GM10847 (cell line): ENCODE measurements around the gene PLD1.

Experiments used
- POLR2A ChIP-seq: IDR thresholded peaks from 2 replicates; pipeline ENCODE4 v1.6.1; 2011; ENCODE audit not compliant: insufficient read length; ENCODE audit errors: extremely low read depth

Gene PLD1

DNA sequence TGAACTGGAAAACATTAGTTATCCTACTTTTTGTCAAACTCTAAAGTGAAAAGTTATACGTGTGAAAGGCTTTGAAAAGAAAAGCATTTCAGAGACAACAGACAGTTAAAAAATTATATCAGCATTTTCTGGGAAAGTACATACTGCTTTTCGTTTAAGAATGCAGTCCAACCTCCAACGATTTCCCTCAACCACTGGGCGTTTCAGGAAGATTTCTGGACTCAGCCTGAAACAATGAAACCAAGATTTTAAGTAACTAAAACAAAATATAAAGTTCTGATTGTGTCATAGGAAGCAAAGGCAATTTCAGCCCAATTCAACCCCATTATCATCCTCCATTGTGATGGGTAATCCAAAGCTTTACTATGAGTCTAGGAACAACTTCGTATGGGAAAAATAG is 110.7 kb downstream of the PLD1 start:
- no peak for TF ChIP-seq POLR2A

DNA sequence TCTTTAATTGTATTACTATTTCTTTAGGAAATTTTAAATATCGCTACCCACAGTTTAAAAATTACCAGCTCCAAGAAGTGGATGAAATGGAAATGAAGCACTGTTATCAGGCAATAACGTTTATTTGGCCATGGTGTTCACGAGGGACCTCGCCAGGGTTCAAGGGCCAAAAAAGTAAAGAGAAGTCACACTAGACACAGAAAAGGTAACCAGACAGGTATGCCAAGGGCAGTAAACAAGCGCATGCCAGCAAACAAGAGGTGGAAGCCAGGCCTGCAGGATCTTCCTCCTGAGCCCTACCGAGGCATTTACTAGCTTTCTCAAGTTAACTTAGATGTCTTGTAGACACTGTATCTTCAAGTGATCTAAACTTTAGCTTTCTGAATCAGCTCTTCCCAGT is 113.5 kb downstream of the PLD1 start:
- no peak for TF ChIP-seq POLR2A

DNA sequence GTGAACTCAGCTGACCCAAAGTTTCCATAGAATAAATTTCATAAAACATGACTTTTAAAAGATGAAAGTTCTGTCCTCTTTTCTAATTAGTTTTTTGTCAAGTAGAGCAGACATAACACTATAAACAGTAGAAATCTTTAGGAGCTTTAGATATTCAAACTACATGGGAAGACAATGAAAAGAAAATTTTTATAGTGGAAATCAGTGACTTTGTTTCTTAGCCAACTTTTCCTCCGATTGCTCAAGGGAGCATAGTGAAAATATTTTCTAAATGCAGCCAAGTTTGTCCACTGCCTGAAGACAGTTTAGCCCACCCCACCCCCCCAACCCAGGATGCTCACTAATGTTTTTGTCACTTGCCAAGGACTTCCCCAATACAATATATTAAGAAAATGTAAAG is 114.9 kb downstream of the PLD1 start:
- TF ChIP-seq POLR2A: no peak

DNA sequence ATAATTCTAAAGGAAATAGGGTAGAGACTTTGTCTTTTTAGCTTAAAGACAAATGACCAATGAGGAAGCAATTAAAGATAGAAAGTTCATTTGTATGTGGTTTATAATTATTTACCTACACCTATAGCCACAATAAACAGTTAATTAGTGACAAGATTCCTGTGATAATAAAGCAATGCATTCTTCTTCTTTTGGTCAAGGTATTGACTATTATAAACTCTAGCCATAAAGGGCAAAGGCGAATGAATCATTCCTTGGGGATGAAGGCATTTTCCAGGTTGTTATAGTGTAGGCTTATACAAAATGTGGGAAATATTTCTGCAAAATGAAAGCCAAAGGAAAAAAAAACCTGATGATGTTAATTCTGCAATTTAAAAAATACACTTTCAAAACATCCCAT is 115.4 kb downstream of the PLD1 start:
- no peak for TF ChIP-seq POLR2A

DNA sequence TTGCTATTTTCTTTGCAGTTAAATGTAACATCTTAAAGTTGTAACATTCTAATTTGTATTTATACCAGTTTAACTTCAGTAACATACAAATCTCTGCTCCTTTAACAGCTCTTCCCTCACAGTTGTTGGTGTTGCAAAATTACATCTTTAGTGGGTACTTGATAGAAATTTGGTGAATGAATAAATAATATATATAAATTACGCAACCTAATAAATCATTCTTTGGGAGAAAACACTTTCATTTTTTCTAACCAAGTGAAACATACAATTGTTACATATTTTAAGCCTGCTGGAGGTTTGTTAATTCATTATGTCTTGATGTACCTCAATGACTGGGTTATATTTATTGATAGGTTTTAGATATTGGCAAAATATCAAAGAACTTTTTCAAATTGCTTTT is 118.8 kb downstream of the PLD1 start:
- no peak for TF ChIP-seq POLR2A

DNA sequence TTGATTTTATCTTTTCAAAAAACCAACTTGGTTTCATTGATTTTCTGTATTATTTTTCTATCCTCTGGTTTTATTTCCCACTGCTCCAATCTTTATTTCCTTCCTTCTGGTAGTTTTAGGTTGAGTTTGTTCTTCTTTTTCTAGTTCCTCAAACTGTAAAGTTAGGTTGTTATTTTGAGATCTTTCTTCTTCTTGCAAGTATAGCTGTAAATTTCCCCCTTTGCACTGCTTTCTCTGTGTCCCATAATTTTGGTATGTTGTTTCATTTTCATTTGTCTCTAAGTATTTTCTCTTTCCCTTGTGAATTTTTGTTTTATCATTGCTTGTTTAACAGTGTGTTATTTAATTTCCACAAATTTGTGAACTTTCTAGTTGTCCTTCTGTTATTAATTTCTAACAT is 120.0 kb downstream of the PLD1 start:
- no peak for TF ChIP-seq POLR2A

DNA sequence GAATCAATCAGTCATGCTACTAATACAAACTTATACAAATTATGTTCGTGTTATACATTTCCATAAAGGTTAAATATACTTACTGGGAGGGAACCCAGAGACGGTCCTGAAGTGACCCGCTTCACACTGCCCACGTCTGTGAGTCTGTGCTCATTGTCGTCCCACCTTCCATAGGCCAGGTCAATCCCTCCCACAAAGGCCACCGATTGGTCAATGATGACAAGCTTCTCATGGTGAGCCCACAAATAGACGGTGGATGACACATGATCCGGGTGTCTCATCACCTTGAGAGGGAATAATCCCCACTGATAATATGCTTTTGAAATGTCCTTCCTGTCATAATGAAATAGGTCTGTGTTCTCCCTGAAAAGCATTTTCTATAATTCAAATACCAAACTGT is 121.7 kb downstream of the PLD1 start:
- TF ChIP-seq POLR2A: no peak

DNA sequence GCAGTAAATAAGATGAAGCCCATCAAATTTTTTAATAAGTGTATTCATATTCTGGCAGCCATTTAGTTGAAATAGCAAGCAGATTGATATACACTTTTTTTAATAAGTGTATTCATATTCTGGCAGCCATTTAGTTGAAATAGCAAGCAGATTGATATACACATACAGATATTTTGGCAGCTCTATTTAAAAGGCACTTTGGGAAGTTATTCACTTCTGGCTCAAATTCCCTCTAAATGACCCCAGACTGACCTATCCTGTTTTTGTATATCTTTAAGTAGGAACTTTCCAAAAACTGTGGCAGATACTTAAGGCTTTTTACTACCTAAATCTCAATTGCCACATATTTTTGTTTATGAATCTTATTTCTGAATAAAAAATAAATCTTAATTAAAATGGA is 122.3 kb downstream of the PLD1 start:
- no peak for TF ChIP-seq POLR2A

DNA sequence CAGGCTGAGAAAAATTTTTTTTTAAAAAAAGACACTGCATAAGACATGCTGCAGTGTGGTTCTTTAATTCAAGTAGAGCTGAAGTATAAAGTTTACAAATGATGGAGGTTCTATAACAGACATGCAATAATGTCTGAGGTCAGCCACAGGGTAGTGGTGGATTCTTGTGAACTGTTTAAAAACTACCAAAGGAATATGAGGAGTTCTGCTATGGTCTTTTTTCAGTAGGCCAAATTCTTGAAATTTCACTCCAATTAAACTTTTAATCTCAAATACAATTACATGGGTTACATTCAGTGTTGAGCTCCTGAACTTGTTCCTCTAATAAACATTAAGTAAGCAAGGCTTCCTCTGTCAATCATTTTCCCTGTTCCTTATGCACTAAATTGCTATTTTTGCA is 122.7 kb downstream of the PLD1 start:
- TF ChIP-seq POLR2A: no peak

DNA sequence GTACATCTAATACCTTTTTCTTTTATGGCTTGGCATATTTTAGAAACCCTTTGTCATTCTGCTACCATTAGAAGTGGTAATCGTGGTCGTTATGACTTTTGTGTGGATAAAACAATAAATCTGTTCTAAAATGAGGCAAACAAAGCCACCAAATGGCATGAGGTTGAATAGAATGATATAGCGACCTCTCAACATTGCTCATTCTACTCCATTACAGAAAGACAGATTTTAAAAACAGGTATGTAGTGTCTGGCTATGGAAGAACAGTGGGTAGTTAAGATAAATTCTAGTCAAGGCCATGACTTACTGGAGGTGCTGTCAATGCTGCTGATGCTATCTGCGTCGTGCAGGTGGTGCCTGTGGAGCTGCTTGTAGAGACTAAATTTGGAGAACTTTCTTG is 123.2 kb downstream of the PLD1 start:
- no peak for TF ChIP-seq POLR2A

DNA sequence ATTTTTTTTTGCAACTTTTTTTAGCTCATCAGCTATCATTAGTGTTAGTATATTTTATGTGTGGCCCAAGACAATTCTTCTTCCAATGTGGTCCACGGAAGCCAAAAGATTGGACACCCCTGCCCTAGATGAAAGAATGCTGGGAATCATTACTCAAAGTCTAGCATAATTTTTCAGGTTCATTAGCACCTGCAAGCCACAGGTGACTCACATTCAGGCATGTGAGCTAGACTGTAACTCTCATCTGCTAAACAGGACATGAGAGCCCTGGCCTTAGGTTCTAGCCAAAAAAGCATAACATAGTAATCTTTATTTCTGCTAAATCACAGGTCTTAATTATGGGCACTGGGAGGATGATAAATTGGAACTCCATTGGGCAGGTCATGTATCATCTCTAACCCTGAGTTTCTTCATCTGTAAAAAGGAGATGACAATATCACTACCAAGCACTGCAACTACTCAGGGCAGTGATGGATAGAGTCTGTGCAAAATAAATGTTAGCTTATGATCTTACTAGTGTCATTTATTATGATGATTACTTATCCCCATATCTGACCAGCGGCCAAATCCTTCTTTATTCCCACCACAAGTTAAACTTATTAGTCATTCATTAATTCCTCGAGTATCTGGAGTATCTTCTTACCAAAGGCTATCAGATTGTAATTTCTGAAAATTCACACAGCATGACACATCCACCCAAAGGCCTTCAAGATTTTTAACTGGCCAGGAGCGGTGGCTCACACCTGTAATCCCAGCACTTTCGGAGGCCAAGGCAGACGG is 125.0 kb downstream of the PLD1 start:
- TF ChIP-seq POLR2A: no peak

DNA sequence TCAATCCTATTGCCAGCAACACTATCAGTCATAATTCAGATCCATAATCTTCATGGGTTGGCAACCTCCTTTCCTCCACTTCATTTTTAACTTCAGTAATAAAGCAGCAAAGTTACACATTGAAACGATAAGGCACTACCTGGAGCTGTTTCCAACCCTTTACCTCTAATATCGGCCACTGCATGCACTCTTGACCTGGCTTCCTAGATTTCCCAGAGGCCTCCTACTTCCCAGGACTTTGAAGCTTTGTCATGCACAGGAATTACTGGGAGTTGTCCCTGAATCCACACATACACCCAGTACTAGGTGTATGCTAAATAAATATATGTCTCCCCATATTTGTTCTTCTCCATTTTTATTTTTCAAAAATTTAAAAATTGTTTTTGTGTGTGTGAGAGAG is 126.1 kb downstream of the PLD1 start:
- TF ChIP-seq POLR2A: no peak

DNA sequence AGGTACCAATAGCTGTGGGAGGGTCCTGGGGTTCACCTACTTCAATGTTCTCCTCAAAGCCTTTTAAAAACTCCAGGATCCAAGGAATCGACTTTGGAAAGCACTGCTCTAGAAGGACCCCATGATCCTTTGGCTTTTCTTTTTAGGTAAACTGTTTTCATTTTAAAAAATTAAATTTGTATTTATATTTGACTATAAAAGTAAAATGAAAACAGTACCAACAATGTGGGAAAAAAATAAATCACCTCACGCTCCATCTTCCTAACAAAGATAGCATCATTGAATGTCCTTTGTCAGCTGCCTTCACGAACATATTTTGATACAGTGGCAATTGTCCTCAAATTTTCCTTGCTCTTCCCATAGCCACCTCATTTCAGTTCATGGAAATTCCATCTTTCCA is 127.5 kb downstream of the PLD1 start:
- no peak for TF ChIP-seq POLR2A

DNA sequence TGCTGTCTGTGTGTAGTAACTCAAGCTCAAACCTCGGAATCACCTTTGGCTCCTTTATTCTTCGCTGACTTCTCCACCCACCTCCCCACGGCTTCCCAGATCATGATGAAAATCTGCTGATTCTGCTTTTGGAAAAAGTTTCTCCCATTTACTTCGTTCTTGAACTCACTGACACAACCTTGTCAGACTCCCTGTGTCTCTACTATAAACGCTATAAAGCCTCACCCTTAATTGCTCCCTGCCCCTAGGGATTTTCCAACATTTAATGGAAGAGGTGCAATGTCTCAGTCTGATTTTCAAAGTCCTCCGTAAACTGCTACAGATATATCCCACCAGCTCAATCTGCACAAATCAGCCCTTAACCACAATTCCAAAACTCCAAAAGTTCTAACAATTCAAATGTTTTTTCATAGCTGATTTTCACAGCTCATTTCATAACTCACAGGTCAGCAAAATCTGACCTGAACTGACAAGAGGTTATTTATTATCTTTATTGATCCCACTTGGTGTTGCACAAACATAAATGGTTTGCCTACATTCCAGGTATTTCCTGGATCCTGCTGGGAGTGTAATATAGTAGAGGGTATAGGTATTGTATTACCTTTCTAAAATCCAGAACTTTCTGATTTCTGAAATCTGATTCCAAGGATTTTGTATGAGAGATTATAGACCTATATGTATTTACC is 129.4 kb downstream of the PLD1 start:
- no peak for TF ChIP-seq POLR2A

DNA sequence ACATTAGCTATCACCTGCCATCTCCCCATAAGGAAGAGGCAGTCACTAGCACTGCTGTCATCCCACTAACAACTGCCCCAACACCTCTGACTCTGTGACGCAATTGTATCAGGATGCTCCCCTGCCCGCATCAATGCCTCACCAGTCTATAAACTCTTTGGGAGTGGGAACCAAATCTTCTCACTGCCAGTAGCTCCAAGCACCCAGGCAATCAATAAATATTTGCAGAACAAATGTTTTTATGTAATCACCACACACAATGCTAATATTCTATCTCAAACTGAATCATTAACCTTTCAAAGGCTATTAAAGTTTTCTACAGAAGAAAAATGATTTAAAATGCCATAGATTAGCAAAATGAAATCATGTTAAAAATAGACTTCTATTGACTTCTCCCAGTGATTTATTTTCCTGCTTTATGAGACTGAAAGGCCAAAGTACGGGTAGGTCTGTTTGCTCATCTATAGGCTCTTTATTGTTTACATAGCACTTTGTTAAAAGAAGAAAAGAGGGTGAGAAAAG is 131.3 kb downstream of the PLD1 start:
- TF ChIP-seq POLR2A: no peak

DNA sequence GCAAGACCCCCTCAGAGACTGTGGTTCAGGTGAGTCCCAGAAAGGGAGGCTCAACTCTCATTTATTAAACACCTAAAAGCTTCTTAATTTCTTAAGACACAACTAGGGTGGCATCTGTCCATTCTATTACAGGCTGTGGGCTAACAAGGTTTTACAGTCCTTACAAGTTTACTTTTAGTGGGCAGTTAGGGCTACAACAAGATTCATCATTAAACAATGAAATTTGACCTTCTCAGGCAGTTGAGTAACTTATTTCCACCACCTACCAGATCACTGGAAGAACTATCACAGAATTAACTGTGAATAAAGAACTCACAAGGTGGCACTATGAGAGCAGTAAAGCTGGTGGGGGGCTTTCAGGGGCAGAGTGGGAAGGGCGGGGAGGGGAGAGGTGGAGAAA is 132.6 kb downstream of the PLD1 start:
- TF ChIP-seq POLR2A: no peak
